GM20431 (cell line): ENCODE measurements around the gene RAI1.

ENCODE experiments used
- in situ Hi-C: fragments of 300-500 bp; cut with MseI, MboI; formaldehyde crosslinking; loops from one replicate; pipeline ENCODE4 v1.15.0; 2020; ENCODE audit warnings: low sequenced_read_pairs; ENCODE audit not compliant: unreplicated experiment

RAI1 gene

DNA sequence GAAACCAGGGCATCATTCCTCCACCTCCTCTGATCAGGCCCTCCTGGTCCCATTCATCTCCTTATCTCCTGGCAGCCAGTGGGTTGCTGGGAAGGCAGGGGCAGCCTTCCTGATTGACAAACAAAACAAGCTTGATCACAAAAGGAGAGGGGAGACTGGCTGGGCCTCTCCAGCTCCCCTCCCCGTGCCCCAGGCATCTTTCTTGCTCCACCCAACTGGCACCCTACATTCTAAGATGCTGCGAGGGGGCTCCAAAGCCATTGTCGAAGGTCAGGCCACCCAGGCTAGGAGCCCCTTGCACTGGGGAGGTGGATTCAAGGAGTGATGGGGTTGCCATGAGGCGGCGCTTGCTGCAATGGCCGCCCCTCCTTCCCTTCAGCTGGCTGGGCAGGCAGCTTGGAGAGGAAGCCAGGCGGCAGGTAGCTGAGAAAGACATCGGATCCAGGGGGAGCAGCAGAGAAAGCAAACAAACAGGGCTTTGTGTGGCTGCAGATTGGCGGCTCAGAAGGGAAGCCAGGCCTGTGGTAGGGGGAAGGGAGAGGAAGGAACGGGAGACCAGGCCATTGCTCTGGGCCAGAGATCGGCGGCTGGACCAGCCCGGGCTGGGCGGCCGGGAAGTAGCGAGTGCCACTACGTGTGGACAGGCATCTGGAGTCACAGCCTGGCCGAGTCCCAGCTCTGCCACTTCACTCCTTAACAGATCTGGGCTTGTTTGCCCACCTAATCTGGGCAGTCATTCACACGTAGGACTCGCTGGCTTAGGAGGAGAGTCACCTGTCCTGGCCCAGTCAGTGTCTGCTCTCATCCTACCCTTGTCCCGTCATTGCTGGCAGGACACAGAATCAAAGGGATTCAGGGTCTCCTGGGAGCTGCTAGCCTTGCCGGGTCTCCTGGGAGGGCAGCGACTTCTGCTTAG is 12.3 kb downstream of the RAI1 start:
- in situ Hi-C loops, result loop anchor here (25.0 kb wide), 1 partner anchor 344 kb away; the partner anchor contains the start of genes ATPAF2 and GID4

DNA sequence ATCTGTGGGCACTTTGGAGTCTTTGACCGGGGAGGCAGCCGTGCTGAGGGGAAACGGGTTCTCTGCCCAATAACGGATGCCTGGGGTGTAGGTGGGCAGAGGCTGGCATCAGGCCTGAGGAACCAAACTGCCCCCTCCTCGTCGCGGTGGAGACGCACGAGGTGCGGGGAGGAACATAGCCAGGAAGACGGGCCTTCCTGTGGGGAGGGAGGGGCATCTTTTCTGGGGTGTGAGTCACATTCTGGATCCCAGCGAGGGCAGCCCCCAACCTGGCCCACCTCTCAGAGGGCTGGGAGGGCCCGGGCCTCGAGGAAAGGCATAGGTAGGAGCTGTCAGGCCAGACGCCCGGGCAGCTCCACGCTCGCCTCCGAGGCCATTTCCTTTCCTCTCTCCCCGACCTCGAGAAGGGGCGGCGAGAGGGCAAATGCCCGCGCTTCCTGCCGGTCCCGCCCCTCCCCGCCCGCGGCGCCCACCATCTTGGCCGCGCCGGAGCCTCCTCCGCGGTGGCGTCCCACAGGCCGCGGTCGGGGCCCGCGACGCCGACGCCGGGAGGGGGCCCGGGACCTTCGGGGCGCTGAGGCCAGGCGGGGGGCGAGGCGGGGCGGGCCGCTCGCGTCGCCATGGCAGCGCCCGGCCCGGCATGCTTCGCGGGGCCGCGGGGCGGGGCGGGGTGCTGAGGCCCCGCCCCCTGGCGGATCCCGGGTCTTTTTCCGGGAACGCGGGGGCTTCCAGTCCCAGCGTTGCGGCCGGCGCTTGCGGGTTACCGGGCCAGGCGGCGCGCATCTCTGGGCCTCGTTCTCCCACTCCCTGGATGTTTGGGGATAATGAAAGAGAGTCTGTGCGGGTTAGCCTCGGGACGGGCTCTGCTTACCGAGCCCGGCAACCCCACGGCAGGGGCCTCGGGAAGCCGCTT is 13.2 kb downstream of the RAI1 start:
- in situ Hi-C loops, result loop anchor here (25.0 kb wide), 1 partner anchor 343 kb away; the partner anchor contains the start of genes ATPAF2 and GID4

DNA sequence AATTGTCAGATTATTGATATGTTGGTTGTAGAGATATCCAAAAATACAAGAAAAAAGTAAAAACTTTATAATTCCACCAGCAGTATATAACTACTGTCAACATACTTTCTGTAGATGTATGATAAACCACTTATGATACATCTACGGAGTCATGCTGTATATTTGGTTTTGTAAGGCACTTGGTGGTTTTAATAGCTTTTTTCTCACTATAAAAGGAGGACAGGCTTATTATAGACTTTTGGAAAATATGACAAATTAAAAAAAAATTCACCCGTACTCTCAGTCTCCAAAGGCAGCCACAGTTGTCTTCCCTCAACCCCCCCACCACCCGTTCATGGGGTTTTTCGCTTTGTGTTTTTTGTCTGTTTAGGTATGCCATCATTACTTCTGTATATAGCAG is 14.8 kb downstream of the RAI1 start:
- in situ Hi-C loops, result loop anchor here (25.0 kb wide), 1 partner anchor 341 kb away; the partner anchor contains the start of genes ATPAF2 and GID4

DNA sequence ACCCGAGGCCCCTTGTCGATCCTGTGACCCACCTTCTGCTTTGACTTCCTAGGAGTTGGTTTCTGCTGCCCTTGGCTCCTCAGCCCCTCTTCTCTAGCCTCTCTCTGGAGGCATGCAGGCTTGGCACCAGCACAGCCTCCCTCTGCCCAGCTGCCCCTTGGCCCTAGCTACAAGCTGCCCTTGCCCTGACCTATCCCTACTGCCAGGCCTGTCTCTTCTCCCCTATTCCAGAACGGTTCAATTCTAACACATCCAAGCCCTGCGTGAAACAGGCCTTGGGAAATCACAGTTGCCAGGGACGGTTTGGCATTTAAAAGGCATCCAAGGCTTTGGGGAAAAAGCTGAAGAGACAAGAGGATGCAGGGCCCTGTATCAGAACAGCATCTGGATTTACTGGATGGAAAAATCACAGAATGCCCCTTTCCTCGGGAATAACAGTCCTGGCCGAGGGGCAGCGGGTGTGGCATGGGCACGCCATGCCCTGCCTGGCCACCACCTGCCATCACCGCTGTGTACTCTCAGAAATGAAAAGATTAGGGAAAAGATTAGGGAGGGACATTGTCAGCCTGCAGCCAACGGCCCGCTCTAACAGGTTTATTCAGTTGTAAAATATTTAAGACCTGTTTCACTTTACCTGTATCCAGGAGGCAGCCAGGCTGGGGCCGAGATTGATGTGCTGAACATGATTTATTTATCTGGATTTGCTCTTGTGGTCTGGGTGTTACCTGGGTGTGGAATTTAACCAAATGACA is 15.8 kb downstream of the RAI1 start:
- in situ Hi-C loops, result loop anchor here (25.0 kb wide), 1 partner anchor 340 kb away; the partner anchor contains the start of genes ATPAF2 and GID4

DNA sequence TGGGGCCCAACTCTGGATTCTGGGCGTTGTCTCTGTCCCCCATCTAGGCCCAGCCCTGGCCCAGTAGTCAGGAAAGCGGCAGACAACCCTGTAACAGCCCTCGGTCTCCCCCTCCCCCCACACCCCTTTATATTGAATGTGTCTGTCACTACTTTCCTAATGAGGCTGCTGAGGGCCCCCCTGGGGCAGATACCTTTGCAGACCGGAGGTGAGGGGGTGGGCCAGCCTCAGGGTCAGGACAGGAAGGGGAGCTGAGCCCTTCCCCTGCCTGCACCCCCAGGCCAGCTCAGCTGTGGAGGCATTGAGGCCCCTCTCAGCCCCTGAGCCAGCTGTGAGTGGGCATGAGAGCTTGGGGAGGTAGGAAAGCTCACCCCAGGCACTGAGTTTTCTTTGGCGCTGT is 17.1 kb downstream of the RAI1 start:
- in situ Hi-C loops, result loop anchor here (25.0 kb wide), 1 partner anchor 339 kb away; the partner anchor contains the start of genes ATPAF2 and GID4

DNA sequence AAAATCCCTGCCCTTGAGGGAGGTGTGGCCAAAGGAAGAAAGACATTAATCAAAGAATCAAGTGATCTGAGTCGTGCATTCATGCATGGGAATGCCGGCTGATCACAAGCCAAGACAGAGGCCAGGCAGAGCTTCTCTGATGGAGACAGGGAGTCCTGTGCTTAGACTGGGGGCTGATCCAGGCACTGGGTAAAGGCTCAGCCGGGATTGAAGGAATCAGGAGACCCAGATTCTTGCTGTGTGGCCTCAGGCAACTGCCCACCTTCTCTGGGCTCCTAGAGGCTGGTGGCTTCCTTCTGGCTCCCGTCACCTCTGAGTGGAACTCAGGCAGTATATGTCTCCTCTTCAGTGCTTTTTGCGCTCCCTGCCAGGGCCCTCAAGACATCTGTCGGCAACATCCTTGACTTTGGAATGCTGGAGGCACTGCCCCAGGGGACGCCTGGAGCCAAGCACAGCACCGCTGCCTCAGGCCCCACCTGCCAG is 17.7 kb downstream of the RAI1 start:
- in situ Hi-C loops, result loop anchor here (25.0 kb wide), 1 partner anchor 338 kb away; the partner anchor contains the start of genes ATPAF2 and GID4

DNA sequence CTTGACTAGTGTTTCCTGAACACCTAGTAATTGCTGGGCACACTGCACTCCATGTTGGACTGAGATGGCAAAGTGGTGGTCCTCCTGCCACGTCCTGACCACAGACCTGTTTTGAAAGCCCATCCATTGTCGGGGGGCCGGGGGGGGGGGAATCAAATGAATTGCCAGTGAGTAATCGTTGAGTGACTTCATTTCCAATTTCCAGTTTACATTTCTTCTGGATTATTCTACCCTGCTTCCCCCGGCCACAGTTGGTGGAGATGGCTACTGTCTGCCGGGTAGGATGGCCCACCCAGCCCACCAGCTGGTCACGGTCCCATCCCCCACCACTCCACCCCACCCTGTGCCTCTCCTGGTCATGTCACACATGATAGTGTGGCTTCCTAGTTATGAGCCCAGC is 18.2 kb downstream of the RAI1 start:
- in situ Hi-C loops, result loop anchor here (25.0 kb wide), 1 partner anchor 338 kb away; the partner anchor contains the start of genes ATPAF2 and GID4

DNA sequence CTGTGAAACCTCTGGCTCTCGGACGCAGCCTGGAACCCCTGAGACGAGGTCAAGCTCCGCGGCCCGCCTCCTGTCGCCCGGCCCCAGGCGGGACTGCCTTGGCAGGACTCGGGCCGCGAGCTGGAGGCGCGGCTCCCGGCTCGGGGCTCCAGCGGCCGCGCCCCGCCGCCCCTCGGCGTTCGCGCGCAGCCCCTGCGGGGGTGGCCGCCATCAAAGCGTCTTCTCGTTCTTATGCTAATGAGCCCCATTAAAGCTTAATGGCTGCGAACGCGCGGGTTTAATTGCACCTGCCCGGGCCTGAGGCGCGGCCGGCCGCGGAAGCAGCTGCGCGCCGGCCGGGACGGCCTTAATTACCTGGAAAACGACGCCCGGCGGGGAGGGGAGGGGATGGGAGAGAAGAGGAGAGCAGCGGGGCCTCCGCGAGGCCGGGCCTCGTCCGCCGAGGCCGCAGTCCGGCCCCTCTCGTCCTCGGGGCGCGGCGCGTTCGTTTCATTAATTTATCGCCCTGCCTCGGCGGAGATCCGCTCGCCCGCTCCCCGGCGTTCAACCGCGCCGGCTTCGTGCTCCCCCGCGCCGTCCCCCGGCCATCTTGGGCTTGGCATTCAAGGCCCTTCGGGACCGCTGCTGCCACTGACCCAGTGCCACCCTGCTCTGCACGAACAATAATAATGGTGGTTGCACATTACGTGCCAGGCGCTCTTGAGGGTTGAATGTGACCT is 19.2 kb downstream of the RAI1 start:
- in situ Hi-C loops, result no loop called here

DNA sequence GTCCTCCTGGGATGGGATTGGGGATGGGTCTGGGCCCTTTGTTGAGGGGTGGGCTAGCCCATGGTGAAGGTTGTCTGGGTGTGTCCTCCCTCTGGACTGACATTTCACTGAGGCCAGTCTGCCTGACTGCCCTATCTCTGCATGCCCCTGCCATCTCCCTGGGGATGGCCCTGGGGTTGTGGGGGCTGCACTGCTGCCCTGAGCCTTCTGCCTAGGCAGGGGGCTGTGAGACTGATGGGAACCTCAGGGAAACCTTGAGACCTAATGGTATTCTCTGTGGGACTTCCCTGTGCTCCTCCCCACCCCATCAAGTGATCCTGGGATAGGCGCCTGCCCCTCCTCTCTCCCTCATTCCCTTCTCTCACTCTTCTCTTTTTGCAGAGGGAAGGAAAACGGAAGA is 19.9 kb downstream of the RAI1 start:
- in situ Hi-C loops, result no loop called here

DNA sequence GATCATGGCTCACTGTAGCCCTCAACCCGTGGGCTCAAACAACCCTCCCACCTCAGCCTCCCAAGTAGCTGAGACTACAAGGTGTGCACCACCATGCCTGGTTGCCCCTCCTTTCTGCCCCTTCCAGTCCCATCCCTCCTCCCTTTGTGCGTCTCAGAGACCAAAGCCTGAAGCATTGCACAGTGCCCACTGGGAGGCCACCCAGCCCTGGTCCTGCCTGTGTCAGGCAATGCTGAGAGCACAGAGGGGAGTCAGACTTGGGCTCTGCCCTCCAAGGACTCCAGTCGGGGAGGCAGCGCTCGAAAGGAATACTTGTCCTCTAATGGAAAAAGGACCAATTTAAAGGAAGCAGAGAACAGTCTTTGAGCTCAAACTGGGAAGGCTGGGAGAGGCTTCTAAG is 20.4 kb downstream of the RAI1 start:
- in situ Hi-C loops, result no loop called here

DNA sequence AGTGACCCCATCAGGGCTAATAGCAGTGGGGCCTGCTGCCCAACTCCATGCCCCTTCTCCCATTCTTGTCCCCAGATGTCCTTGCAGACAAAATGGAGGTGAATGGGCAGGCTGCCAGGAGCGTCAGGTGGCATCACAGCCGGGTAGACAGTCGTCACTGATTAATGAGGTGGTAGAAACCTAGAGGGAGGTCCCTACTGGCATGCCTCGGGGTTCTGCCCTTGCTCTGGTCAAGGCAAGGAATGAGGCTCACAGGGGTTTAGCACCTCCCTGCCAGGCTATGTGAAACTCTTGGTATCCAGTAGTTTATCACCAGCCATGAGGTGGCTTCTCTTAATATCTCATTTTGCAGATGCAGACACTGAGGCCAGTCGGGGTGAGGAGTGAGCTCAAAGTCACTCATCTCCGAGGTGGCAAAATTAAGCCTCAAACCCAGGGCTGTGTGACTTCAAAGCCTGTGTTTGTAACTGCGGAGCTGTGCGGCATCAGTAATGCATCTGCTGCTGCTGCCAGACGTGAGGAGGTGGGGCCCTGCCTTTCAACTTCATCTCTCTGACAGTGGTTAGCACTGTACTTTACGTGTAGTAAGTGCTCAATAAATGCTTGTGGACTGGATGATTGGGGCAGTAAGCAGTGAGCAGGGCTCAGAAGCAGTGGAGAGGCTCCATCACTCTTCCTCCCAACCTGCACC is 21.3 kb downstream of the RAI1 start:
- in situ Hi-C loops, result no loop called here

DNA sequence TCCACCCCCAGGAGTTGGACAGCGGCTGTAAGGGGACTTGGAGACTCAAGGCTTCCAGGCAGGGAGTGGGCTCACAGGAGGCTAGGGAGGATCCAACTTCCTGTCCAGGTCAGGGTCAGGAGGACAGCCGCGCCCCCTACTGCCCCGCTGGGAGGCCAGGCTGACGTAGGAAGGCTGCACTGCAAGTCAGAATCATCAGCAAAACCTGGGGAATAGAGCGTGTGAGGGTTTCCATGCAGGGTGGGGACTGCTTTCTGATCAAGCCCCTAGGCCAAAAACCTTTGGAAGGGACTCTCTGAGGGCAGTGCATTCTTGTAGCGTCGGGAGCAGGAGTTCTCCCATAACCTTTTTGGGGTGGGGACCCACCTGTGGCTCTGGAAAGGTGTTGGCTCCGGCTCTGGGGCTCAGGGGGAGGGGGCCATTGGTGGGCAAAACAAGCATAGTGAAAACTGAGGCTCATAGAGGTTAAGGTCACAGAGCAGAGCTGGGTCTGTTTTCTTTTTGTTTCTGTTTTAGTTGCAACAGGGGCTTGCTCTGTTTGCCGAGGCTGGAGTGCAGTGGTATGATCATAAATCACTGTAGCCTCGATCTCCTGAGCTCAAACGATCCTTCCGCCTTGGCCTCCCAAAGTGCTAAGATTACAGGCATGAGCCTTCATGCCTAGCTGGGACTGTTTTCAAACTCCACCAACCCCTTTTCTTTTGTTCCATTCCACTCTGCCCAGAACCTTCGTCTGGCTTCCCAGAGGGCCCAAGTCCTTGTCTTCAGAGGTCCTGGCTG is 22.1 kb downstream of the RAI1 start:
- in situ Hi-C loops, result no loop called here

DNA sequence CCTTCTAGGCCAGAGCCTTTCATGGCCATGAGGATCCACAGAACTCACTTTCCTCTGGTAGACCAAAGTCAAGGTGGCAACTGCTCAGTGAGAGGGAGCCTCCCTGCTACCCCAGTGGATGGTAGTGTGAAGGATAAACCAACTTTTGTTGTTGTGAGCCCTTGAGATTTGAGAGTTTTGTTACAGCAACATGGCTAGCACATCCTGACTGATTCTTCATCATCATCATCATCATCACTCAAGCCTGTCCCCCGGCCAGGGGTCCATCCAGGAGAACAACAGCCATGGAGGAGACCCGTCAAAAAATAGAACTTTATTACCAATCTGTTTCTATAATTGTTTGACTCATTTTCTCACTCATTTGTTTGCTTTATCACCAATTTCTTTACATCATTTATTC is 23.7 kb downstream of the RAI1 start:
- in situ Hi-C loops, result no loop called here

DNA sequence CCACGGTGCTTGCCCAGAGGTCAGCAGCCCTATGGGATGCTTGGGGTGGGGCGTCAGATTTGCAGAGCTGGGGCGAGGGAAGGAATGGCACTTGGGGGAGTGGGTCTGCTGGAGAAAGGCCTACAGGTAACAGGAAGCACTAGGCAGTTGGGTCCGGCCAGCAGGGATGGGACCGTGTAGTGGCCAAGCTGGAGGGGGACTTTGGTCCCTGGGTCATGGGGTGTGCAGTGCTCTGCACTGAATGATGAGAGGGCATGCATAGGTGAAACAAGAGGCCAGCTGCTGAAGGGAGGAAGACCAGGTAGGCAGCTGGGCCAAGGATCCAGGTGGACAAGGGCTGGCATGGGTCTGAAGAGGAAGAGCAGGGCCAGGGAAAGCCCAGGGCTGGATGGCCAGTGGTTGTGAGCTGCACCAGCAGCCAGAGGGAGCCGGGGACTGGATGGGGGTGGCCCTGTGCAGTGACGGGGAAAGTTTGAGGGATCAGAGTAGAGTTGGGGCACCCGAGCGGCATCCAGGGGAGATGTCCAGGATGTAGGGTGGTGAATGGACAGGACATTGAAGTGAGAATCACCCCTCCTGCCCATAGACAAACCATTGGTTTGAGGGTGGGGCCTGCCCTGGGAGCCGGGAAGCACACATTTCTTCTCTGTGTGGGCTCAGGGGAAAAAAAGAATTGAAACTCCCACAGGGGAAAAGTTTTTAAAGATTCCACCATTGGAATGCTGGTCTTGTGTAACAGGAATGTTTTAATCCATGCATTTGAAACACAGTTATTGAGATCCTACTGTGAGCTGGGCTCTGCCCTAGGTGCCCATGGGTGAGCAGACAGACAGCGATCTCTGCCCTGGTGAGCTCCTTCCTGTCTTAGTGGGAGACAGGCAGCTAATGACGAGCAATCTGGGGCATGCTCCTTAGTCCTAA is 25.1 kb downstream of the RAI1 start:
- in situ Hi-C loops, result no loop called here

DNA sequence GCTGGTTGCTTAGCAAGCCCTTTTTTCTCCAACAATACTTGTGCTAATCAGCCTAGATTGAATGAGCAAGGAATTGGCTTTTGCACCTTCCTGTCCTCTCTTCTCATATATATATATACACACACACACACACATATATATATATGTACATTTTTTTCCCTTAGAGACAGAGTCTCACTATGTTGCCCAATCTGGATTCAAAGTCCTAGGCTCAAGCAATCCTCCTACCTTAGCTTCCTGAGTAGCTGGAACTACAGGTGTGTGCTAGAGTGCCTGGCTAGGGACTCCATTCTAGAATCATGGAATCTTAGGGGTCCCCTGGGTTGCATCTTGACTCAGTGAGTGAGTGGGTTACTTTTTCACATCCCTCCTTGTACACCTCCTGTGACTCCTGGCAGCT is 27.0 kb downstream of the RAI1 start:
- in situ Hi-C loops, result no loop called here

DNA sequence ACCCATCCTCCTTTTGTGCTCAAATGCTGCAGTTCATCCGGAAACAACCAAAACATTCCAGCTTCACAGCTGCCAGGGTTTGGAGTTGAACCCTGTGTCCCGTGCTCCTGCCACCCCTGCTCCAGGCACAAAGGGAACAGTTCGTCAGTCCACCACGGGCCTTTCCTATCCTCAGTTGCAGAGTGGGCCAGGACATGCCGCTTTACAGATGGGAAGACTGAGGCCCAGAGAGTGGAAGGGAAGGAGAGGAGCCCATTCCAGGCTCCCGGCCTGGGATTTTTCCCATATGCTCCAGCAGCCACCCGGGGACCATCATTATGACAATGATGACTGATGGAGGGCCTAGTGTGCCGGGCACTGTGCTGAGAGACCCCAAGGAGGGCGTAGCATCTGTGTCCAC is 27.6 kb downstream of the RAI1 start:
- in situ Hi-C loops, result no loop called here
